Caki2 (cell line): ENCODE measurements around the gene SH2D7. TPM values are rescaled to one million over a fixed set of nuclear protein-coding genes. Genes with fewer than 3 reads are reported as not detected.

Experiments
- DNase-seq: peaks from one replicate; pipeline ENCODE4 v3.0.0-alpha.2; 2015; ENCODE audit warnings: low read depth
- in situ Hi-C: cut with HindIII; loops from 2 replicates; pipeline ENCODE4 v1.10.0; 2016; ENCODE audit warnings: low sequenced_read_pairs, low pct_unique_long_range_greater_than_20kb, mixed read lengths
- total RNA-seq: library from RNA; depleted of rRNA; stranded (reverse); fragments of >200 nt; shearing (Covaris generic); gene quantifications from 2 replicates; pipeline ENCODE4 v1.2.3, GENCODE V29; 2014; ENCODE audit warnings: low replicate concordance

SH2D7 gene
- total RNA-seq, 1 experiment from 2014 or later: not detected

GRCh38 chr15:78111788-78112187, 19.4 kb downstream of the SH2D7 start:
- no peak for DNase-seq
- in situ Hi-C loops: no loop called here

- in situ Hi-C loops: no loop called here
- DNase-seq: no peak
These were observed 20.2 kb downstream of the SH2D7 start for GRCh38 chr15:78112551-78112950.

- in situ Hi-C loops: no loop called here
- no peak for DNase-seq
These were observed 28.2 kb downstream of the SH2D7 start for GRCh38 chr15:78120523-78120922.

GRCh38 chr15:78125267-78125666, 32.9 kb downstream of the SH2D7 start:
- in situ Hi-C loops: no loop called here
- no peak for DNase-seq

DNA sequence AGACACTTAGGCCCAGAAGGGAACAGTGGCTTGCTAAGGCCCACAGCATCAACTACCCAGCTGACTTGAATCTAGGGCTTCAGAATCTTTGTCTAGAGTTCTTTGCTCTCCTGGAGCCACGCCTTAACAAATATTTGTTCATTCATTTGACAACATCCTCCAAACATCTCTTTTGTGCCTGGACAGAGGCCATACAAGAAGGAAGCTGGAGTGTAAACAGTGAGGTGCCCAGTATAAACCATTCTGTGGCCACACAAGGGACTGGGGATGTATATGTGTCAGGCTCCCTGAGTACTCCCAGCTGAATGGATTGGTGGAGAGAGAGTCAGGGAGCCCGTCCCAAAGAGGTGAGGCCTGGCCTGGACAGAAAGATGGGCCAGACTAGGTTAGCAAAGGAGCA, 35.5 kb downstream of the SH2D7 start:
- no peak for DNase-seq
- in situ Hi-C loops: no loop called here

DNA sequence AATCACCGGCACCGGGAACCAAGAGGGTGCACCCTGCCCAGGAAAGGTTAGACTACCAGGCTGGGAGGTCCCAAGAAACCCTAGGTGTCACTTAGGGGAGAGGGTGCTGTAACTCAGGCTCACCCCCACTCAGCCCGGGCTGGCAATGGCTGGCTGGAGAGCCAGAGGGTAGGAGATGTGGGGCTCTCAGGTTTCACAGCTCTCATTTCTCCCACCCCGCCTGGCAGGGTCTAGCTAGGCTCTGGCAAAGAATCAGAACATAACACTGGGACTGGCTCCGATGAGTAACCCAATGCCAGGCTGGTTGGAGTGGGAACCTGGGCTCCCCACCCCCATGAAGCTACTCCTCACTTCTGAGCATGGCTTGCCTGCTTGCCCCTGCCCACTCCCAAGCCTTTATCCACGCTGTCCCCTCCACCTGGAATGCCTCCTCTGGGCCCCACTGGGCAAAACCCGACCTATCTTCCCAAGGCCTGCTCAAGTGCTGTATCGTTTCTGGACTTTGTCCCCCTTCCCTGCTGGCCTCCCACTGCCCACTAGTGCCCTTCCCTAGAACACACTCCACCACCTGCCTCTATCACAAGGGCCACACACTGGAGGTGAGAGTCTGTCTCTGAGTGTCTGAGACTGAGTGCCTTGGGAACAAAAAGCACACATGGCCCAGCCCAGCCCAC, 36.9 kb downstream of the SH2D7 start:
- in situ Hi-C loops: no loop called here

GRCh38 chr15:78129751-78130287, 37.5 kb downstream of the SH2D7 start:
- in situ Hi-C loops: no loop called here
- DNase-seq: no peak

More for the DNA sequence above, 36.9 kb downstream of the SH2D7 start:
- no peak for DNase-seq

DNA sequence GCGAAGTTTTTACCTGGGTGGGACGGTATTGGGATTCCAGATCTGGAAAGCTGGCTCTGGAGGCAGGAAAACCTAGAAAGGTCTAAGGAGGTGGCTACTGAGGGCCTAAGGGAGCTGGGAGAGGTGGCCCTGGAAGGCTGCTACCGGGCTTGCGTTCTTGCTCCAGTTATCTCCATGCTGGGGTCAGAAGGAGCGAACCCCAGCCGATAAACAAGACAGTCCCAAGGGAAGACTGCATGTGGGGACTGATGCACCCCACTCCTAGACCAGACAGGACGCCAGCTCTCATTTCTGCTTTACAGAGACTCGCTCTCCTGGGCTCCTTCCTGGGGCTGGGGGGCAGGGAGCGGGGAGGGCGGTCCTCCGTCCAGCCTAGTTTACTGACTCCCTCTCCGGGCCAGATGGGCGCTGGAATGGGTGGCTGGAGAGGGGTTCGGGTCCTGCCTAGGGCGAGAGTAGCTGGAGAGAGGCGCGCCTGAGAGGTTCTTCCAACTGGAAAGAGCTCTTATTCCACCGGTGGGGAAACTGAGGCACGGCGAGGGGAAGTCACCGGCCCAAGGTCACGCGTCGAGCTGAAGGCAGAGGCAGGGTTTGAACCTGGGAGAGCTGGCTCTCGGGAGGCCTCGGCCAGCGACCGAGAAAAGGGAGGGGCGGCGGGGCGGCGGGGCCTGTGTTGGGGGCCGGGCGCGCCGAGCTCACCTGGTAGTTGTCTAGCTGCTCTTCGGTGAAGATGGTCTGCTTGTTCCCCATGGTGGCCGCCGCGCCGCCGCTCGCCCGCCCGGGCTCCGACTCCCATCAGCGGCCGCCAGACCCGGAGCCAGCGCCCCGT, 38.3 kb downstream of the SH2D7 start:
- in situ Hi-C loops: no loop called here
- DNase-seq: no peak

DNA sequence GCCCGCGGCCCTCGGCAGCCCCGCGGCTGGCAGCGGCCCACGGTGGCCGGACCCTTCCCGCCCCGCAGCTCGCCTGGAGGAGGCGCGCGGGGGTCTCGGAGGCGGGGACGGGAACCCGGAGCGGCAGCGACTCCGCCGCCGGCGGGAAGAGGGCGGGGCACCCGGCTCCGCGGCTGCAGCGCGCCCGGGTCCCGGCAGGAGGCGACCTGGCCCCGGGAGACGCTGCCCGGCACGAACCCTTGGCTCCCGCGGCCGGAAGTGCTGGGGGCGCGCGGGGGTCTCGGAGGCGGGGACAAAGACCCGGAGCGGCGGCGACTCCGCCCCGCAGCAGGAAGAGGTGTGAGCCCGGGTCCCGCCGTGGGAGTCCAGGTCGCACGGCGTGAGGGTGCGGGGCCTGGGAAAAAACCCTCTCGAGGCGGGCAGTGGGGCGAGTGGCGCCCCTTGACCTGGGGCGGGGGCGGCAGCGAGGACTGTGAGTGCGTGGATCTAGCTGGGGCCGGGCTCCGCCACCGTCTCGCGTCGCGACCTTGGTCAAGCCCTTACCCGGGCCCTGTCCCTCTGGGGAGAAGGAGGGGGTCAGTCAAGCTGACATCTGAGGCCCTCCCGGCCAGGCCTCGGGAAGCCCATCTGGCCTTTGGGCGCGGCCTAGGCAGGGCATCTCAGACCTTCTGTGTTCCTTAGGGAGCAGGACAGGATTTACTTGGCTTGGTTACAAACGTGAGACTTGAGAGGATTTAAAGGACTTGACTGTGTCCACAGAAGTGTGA, 39.1 kb downstream of the SH2D7 start, which contains the start of gene CIB2:
Gene CIB2, minus strand, starts transcription at position 151 of the 767 bp plus-strand sequence. CDS start 230 bp downstream, outside the sequence.
- DNase-seq: peak; percentile 59
- in situ Hi-C loops: no loop called here

DNA sequence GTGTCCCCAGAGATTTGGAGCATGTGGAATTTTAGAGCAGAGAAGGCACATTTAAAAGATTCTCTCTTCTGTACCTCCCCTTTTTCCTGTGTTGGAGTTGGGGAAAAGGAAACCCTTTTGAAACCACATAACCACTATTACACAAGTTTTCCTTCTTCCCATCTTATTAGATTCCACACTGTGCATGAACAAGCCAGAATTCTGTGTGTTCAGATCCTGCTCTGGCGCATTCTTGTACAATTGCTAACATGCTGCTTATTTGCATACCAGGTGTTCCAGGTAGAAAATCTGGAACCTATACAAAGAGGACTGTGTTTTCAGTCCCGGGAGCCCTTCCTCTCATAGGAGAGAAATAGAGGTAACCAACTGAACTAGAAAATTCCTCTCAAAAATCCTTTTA, 41.4 kb downstream of the SH2D7 start:
- no peak for DNase-seq
- in situ Hi-C loops: no loop called here

DNA sequence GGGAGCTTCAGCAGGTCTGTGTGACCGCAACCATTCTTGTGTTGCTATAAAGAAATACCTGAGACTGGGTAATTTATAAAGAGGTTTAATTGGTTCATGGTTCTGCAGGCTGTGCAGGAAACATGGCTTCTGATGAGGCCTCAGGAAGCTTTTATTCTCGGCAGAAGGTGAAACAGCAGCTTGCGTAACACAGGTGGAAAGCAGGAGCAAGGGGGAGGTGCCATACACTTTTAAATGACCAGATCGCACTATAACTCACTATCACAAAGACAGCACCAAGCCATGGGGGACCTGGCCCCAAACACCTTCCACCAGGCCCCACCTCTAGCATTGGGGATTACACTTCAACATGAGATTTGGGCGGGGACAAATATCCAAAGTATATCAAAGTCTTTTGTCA, 47.2 kb downstream of the SH2D7 start:
- in situ Hi-C loops: no loop called here
- no peak for DNase-seq

DNA sequence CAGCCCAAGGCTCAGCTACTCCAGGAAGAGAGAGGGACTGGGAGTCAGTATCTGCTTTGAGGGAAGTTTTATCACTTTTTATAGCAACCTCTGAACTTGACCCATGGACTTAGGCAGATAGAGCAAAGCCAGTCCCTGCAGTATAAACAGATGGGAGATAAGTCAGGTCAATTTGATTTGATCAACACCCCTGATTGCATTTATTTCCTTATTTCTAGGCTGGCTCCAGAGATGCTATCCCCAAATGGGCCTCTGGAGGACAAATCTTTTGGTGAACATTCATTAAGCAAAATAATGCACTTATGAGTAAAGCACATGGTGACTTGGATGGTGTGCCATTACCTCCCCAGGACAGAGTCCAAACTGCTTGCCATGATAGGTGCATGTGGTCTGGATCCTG, 47.9 kb downstream of the SH2D7 start:
- no peak for DNase-seq
- in situ Hi-C loops: no loop called here

DNA sequence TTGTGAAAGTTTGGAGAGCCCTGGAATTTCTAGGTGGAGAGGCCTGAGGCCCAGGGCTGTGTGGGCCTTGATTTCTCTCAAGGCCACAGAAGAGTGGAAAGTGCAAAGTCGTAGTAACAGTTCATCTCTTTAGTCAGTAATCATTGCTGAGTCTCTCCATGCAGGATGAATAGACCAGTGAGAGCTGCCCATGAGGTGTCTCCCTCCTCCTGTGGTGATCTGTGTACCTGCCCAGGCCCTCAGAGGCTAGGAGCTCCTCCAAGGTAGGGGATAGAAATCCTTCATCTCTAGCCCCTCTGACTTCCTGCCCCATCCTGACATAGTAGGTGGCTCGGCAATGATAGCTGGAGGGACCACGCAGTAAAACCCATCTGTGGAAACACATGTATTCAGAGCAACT, 50.0 kb downstream of the SH2D7 start:
- DNase-seq: no peak
- in situ Hi-C loops: no loop called here

GRCh38 chr15:78146425-78147154, 54.2 kb downstream of the SH2D7 start:
- no peak for DNase-seq
- in situ Hi-C loops: no loop called here

- no peak for DNase-seq
- in situ Hi-C loops: no loop called here
These were observed 55.2 kb downstream of the SH2D7 start for GRCh38 chr15:78147566-78147965.

GRCh38 chr15:78148392-78149067, 56.2 kb downstream of the SH2D7 start:
- in situ Hi-C loops: no loop called here

DNA sequence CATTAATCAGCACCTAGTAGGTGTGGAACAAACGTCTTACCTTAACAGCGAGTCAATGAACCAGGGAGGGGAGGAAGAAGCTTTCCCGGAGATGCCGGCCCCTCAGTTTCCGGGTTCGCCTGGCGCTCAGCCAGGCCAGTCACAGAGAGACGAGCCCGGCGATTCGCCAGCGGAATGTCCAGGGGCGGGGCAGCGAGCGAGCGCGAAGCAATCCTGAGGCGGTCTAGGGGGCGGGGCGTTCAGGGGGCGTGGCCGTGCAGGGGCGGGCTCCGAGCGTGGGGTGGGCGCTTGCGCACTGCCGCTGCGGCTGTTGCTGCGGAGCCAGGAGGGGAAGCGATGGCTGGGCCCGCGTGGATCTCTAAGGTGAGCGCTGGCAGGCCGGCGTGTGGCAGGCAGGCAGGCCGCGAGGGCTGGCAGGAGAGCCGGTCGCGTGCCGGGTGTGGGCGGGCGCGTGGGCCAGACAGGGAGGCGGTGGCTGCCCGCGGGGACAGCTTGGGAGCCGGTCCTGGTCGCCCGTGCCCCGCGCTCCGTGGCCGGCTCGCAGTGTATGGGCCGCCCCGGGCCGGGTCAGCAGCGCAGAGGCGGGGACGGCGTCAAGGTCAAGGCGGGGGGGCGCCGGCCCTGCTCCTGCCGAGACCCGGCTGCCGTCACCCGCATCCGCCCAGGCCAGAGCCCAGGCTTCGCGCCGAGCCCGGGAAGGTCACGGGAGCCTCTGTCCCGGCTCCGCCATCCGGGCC, 56.9 kb downstream of the SH2D7 start, which contains the start of gene IDH3A:
Gene IDH3A, plus strand, starts transcription at position 295 of the 737 bp plus-strand sequence. Its CDS starts 42 bp downstream, at position 337.
- in situ Hi-C loops: no loop called here

More at GRCh38 chr15:78148392-78149067, 56.2 kb downstream of the SH2D7 start:
- no peak for DNase-seq

More for the DNA sequence above, 56.9 kb downstream of the SH2D7 start, which contains the start of gene IDH3A:
- DNase-seq: peak; percentile 90
